NCI-H82 treated with DMSO at 0.1 percent for 48 hours (cell line): ENCODE measurements around the gene SMIM29.
A peak's percentile ranks its signal among the peaks of the same experiment; 100 is the strongest.
"Not testable (repeated sequence)": the region's sequence is repeated elsewhere in the genome, so short reads cannot be mapped to it uniquely, and the experiment has no call there.

Experiments
- DNase-seq: peaks from one replicate; lab custom pipeline; 2025; ENCODE audit not compliant: unreplicated experiment; lab: John Stamatoyannopoulos, UW

SMIM29 gene

DNA sequence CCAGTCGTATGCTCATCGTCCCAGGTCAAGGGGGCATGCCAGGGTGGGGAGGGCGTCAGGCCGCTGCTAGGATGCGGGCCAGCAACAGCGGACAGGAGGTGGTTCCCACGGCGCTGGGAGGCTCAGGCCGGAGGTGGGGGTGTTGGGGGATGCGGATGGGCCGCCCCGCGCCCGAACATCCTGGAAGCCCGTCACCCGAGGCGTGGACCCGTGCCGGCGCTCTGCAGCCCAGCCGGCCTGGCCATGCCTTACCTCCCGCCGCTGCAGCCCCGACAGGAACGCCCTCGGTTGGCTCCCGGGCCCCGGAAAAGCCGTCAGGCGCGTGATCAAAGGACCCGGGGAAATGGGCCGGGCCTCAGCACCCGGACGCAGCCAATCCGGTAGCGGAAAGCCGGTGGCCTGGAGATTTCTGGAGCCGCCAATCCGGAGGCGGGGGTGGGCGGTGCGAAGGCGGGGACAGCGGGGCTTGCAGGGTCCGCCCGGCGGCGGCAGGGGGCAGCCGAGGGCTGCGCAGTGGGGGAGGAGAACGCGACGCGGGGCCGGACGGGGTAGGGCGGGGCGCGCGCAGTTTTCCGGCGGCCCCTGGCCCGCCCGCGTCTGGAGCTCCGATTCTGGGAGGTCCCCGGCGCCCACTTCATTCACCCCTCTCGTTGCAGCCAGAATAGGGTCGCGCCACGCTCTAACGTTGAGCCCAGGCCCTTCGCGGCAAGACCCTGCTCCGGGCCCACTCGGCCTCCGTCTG is at the start of gene SMIM29:
Gene SMIM29 (minus strand): TSS at position 280 of the 742 bp plus-strand sequence. CDS start 1,215 bp downstream, outside the sequence.
- peak; percentile 87 for DNase-seq

DNA sequence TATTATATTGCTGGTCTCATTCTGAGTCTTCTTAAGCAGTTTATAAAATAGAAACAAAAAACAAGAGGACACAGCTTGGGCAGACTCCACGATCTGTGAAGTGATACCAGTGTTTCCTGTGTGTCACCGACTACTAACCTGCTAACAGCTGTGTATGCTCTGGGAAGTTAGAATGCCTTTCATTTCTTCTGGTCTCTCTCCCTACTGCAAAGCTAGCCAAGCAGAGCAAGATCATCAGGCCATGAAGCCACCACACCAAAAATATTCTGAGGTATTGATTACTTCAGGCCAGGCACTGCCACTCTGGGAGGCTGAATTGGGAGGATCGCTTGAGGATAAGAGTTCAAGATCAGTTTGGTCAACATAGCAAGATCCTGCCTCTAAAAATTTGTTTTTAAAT is 46.9 kb upstream of the SMIM29 start:
- DNase-seq, result no peak

DNA sequence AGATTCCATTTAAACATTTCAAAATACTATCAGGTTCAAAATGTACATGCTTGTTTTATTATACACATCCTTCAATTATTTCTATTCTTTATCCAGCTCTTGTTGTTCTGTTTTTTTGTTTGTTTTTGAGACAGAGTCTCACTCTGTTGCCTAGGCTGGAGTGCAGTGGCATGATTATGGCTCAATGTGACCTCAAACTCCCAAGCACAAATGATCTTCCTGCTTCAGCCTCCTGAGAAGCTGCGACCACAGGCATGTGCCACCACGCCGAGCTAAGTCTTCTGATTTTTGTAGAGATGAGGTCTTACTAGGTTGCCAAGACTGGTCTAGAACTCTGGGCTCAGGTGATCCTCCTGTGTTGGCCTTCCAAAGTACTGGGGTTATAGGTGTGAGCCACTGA is 44.1 kb upstream of the SMIM29 start:
- DNase-seq, result no peak

DNA sequence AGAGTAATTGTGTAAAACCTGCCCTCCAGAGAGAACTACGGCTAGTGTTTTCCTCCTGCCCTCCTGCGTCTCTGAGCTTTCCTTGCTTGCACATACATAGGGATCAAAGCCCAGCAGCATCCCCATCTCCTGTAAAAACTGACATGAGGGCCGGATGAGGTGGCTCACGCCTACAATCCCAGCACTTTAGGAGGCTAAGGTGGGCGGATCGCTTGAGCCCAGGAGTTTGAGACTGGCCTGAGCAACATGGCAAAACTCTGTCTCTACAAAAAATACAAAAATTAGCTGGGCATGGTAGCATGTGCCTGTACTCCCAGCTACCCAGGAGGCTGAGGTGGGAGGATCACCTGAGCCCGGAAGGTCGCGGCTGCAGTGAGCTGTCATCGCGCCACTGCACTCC is 40.3 kb upstream of the SMIM29 start:
- DNase-seq, result no peak

DNA sequence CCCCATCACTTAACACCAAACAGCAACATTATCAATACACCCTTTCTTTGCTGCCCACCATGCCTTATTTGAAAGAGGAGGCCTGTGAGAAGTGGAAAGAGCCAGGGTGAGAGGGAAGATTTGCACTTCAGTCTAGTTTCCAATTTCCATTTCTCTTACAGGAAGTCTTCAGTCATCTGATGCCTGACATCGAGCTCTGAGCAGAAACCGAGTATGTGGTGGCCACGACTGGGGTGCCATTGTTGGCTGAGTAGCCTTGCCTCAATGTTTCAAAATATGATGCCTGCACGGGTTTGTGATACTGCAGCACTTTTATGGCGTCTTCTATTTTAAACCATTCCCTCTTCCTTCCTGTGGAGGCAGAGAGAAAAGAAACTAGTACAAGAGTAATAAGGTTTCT is 39.8 kb upstream of the SMIM29 start:
- DNase-seq, result no peak

DNA sequence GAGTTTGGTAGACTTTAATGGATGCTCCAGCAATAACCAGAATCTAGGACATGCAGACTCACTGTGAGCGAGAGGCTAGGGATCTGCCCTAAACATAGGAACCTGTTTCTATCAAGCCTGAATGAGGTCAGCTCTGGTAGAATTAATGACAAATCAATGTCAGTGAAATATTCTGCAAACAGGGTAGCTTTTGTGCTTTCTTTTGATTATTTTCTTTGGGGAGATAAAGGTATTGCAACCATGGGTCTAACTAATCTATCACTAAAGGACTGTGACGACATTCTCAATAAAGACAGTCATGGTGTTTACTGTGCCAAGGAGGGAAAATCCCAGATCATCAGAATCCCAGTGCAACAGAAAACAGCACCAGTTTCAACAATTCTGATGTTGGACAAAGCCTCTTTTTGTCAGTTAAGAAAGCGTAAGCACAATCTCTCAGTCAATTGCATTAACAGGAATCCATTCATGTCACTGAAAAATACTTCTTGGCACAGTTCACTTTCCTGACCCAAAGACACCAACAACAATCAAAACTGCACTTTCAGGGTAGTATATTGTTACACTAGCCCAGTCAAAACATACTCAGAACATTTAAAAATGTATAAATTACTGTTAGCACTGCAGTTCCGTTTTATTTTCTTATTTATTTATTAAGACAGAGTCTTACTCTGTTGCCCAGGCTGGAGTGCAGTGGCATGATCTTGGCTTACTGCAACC is 36.8 kb upstream of the SMIM29 start:
- no peak for DNase-seq

DNA sequence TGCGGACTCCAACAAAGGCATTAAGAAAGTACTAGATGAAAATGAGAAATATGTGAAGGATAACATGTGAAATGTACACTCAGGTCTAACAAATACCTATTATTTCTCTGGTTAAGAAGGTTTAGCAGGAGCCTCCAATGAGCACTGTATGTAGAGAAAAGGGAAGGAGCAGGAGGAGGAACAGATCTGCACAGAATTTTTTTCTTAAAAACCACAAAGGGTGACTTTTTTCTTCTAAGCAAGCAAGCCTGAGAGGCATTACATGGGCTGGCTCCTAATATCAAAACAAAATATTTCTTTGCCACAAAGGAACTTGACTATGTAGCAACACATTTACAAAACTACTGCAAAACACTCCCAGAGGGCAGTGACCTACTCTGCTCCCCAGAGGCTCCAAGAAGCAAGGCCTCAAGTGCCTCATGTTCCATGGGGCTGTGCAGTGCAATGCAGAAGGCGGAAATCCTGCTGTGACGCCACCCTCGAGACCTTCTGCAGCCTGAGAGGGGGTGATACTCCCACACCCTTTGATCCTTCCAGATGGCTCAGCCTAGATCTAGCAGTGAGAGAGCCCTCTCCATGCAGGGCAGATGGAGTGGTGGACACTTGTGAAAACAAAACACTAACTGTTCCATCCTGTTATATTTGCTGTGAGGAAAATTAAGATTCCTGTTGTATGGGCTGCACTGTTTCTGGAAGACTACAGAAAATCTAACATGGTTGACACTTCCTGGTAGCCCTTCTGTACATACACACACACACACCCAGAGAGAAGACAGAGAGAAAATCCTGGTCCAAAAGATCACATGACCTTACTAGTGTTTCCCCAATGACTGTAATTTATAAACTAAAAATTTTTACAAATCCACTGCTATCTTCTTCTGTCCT is 36.0 kb upstream of the SMIM29 start:
- DNase-seq, result no peak

DNA sequence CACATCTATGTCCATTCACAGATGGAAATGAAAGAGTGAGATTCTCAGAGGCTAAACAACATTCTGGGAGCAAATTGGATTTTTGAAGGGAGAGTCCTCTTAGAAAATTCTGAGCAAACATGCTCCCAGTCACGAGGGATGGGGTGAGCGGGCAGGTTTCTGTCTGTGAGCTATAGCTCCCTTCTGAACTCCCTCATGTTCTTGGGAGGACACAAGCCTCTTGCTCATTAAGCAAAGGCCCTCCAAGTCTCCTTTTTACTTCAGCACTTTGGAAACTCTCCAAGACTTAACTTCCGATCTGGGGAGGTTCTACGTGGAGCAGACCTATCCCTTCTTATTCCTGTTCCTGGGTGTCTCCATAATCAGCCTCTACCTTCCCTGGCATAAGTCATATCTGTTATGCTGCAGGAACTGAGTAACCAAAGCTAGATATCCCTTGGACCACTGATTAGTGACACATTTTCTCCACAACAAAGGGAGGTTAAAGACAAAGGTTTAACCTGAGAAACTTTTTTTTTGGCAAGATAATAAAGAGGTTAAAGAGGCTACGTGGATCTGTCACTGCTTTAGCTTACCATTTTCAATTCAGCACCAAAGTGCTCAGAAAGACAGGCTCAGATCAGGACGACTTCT is 33.0 kb upstream of the SMIM29 start:
- no peak for DNase-seq

DNA sequence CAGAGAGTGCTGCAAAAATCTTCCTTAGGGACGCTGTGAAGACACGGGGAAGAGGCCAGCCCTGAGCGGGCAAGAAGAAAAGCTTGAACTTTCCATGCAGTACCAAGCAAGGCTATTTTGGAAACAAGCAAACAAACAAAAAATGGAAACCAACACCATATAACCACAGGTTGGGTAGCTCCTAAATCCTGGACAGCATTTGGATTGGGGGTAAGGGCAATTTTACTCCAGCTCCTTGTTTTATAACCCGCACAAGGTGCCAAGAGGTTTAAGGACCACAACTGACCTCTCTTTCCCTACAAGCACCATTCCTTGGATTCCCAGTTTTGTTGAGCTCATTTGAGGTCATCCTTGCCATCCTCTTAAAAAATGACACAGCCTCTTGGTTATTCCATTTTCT is 31.4 kb upstream of the SMIM29 start:
- no peak for DNase-seq

DNA sequence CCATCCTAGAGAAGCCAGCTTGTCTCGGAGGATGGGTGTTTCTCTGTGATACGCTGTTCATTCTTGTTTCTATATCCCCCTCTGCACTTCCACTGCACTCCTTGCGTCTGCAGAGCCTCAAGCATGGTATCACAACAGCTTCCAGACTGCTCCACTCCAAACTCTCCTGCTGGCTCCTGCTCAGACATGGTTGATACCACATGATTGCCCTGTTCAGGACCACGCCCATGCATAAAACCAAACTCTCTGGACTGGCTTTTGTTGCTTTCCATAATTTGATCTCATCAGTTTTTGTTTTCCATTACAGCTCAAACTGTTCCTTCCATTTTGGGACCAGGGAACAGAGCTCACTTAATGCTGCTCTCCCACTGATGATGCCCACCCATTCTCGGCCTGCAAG is 30.0 kb upstream of the SMIM29 start:
- no peak for DNase-seq

DNA sequence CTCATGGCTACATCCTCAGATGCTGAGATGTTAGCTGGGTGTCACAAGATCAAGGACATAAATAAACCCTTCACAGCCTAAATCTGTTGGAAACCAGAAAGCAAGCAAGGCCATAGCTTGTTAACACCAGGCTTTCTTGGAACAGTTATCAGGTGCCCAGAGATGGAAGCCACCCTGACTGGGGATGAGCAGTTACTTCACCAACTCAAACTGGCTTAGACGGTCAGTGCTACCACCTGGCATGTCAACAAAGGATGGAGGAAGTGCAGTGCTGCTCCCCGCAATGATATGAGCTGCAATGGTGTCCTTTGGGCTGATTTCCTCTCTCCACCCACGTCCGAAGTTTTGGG is 28.9 kb upstream of the SMIM29 start:
- no peak for DNase-seq

DNA sequence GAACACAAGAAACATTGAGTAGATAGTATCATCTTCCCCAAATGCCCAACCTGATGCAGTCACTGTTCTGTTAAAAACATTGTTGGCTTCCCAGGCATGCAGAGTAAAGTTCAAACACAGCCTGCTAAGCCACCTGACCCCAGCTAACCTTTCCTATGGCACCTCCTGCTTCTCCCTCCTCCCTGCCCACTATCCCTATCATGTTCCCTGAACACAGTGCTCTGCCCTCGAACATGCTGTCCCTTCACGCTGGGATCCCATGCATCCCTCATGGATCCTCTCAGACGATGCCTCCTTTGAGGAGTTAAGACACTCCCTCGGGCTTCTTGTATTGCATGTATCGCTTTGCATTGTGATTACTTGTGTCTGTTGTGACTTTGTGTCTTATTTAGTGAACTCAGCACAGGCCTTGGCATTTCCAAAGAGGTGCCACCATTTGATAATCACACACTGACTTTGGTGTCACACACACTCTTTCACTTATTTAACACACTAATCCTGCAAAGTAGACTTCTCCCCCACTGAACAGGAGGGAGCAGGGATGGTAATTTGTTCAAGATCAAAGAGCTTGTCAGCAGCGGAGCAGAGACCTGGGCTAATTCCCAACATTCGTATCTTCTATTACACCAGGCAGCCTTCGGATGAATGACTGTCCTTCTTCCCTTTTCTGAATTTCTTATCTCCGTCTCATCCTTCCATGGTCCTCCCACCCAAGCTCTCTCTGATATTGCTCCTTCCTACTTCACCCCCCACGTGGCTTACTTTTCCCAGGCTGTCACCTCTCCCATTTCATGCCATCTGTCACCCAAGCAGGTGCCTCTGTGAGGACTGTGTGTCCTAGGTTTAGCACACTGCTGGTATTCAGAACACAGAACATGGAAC is 28.3 kb upstream of the SMIM29 start:
- DNase-seq, result no peak

DNA sequence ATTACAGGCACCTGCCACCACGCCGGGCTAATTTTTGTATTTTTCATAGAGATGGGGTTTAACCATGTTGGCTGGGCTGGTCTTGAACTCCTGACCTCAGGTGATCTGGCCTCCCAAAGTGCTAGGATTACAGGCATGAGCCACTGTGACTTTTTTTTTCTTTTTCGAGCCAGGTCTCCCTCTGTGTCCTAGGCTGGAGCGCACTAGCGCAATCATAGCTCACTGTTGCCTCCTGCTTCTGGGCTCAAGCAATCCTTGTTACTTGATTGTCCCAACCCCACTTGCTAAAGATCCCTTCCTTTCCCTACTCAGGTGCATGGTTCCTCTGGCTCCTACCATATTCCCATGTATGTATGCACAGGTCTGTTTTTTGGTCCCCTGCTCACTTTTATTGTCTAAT is 27.4 kb upstream of the SMIM29 start:
- DNase-seq, result no peak

DNA sequence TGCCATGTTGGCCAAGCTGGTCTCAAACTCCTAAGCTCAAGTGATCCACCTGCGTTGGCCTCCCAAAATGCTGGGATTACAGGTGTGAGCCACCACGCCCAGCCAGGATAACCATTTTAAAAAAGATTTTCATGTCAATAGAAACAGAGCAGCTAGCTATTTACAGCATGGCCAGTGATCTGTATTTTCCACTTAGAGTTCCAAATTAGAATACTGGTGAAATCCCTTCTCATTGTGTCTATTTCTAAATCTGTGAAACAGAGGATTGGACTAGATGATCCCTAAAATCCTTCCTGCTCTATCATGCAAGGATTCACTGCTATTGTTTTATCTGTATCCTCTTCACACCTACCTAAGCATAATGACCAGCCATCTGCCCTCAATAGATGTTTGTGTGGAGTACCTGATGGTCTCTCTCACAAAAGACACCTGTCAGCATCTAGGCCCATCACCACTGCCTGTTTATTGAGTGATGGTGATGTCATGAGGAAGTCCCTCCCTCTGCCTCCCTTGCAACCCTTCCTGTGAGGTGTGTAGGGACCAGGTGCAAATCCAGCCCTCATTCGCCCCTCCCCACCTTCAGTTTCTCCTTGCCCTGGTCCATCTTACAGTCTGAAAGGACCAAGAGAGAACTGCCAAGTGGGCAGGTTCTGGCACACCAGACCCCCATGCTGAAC is 26.5 kb upstream of the SMIM29 start:
- DNase-seq, result no peak

DNA sequence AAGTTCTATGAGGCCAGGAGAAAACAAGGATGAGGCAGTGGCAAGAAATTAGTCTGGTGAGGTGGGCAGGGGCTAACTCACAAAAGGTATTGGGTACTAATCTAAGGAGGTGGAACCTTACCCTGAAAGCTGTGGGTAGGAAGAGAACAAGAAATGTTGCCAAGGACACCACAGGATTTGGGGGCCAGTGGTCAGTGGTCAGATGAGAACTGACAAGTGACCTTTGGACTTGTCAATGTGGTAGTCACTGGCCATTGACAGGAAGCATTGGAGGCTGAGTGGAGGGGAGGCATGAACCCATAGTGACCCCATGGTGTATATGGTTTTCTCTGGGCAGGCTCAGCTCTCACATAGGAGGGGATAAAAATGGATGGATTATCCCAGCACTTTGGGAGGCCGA is 25.3 kb upstream of the SMIM29 start:
- DNase-seq, result no peak

DNA sequence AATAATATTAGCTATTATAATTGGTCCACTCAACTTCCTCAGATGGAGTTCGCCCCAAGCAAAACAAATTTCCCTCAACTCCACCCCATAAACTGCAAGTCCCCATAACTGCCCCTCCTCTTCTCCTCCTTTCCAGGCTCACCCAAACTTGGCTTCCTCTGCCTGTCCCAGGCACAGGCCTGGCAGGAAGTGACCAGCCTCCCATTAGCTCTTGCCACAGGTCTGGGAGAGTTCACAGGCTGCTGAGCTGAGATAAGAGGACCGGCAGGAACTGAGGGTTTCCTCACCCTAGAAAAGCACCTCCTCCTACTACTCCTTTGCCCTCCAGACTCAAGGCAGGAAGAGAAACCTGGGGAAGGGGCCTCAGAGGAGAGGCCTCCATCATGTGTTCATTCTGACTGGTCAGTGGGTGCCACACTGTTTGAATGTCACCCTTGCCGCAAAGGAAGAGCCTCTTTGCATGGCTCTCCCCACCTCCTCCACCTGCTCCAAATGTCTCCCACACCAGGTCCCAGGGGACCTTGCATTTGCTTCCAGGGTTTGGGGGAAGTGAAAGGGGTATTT is 24.5 kb upstream of the SMIM29 start:
- DNase-seq, result no peak

DNA sequence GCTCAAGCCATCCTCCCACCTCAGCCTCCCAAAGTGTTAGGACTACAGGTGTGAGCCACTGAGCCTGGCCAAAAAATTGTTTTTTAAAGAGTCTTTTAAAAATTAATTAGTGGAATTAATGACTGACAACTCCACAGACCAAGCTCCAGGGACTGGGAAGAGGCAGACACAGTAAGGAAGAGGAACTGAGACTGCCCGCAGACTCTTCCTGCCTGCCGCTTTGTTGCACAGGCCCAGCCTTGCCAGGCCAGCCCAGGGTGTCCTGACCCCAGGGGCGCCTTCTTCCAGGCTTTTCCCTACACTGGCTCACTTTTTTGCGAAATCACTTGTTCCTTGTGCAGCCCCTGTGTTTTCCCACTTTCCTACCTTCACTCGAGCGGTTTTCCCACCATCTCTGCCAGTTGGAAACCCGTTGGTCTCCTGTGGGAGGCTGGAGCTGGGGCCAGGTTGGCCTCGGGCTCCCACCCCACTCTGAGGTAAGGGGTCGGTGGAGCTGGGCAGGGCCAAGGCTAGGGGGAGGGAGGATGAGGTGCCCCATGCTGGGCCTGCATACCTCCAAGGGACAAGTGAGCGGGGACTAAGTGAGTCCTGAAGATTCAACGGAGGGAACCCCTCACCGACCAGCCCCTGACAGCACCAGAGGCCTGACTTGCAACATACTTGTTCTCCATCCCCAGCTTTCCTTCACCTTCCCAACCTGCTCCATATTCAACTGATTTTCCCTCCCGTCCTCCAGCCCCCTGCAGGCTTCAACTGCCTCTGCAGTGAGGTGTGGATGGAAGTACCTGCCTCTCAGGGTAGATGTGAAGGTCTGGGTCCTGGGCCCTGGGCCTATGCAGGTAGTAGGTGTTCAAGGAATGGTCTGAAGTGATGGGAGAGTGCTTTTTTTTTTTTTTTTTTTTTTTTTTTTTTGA is 23.5 kb upstream of the SMIM29 start:
- DNase-seq, result no peak

DNA sequence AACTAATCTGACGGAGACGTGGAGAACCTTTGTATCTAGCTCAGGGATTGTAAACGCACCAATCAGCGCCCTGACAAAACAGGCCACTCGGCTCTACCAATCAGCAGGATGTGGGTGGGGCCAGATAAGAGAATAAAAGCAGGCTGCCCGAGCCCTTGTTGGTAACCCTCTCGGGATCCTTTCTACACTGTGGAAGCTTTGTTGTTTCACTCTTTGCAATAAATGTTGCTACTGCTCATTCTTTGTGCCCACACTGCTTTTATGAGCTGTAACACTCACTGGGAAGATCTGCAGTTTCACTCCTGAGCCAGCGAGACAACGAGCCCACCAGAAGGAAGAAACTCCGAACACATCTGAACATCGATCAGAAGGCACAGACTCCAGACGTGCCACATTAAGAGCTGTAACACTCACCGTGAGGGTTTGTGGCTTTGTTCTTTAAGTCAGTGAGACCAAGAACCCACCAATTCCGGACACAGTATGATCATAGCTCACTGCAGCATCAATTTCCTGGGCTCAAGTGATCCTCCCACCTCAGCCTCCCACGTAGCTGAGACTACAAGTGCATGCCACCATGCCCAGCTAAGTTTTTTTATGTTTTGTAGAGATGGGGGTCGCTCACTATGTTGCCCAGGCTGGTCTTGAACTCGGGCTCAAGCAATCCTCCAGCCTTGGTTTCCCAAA is 21.0 kb upstream of the SMIM29 start:
- not testable (repeated sequence) for DNase-seq
